ENCODE data around the gene IKBKE.

DNA sequence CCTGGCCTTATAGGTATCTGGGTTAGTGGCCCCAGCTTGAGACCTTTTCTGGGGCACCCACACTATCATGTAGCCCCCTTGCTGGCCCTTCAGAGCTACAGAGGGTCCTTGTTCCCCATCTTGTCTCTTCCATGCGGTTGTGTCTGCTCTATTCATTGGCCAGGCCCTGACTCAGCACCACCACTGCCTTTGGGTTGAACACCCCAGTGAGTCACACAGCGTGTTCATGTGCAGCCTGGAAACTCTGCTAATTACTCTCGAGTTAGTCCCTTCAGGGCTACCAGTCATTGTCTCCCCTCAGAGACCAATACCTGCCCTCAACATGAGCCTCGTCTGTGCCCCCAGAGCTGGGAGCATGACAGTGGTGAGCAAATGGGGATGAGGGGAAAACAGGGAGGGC is 28.2 kb upstream of the IKBKE start:
- TF ChIP-seq KDM1A (IDR thresholded peaks at IDR 0.05; ENCODE audit: low read depth), result no peak
- no peak for TF ChIP-seq PHF8 (IDR thresholded peaks at IDR 0.05; ENCODE audit: borderline replicate concordance, low read depth)
- TF ChIP-seq BHLHE40 (IDR thresholded peaks at IDR 0.05; ENCODE audit: low read depth, low read length), result no peak
- TF ChIP-seq, protein P1, sequence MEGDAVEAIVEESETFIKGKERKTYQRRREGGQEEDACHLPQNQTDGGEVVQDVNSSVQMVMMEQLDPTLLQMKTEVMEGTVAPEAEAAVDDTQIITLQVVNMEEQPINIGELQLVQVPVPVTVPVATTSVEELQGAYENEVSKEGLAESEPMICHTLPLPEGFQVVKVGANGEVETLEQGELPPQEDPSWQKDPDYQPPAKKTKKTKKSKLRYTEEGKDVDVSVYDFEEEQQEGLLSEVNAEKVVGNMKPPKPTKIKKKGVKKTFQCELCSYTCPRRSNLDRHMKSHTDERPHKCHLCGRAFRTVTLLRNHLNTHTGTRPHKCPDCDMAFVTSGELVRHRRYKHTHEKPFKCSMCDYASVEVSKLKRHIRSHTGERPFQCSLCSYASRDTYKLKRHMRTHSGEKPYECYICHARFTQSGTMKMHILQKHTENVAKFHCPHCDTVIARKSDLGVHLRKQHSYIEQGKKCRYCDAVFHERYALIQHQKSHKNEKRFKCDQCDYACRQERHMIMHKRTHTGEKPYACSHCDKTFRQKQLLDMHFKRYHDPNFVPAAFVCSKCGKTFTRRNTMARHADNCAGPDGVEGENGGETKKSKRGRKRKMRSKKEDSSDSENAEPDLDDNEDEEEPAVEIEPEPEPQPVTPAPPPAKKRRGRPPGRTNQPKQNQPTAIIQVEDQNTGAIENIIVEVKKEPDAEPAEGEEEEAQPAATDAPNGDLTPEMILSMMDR (IDR thresholded peaks at IDR 0.05), result no peak
- no peak for TF ChIP-seq SMC3 (IDR thresholded peaks at IDR 0.05)
- no peak for TF ChIP-seq SREBF2 (IDR thresholded peaks at IDR 0.05)
